Activated naive CD4-positive, alpha-beta T cell treated with anti-CD3 and anti-CD28 coated beads, Interleukin-2, amount 50 U/mL, for 16 hours (primary cell): ENCODE data around the gene CTDSPL.
A peak's percentile ranks its signal among the peaks of the same experiment; 100 is the strongest.
"Not testable (repeated sequence)": the region's sequence is repeated elsewhere in the genome, so short reads cannot be mapped to it uniquely, and the experiment has no call there.

Experiments used
- DNase-seq: peaks from one replicate; pipeline ENCODE4 v3.0.0-alpha.2; 2020

The CTDSPL gene

DNA sequence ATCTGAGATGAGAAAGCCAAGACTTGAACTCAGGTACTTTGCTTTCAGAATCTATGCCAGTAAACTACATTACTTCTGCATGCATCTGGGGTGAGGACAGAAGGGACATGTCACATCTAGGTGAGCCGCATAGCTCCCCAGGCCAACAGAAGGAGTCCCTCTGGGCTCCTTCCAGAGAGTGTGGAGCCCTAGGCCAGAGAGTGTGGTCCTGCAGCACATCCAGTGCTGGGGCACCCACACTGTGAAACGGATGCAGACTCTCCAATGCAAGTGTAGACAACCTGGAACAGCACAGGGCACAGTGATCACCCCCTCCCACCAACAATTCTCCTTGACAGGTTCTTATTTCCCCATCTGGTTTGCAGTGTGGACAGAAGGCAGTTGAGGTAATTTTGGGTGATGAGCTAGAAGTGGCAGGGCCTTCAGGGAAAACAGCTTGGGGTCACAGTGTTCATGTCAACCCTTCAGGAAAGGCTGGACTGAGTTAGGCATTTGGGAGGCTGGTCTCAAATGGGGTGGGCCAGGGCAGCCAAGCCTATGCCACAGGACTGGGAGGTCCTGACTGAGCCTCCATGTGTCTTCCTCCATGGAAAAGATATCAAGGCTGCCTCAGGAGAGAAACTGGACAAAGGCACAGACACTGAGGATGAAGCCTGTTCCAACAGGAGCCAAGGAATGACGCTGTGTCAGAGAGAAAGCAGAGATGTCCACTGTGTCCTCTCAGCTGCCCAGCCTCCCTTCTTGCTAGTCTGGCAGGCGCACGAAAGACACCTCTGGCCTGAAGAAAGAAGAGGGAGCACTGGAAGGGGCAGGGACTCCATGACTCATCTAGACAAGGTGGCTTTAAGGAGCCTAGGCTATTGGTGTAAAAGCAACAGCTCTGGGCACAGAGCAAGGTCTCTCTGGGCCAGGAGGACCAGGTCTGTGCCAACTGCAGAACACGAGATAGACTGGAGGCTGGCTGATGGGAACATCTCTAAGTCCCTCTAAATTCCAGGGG, 166.1 kb downstream of the CTDSPL start:
- DNase-seq = no peak

DNA sequence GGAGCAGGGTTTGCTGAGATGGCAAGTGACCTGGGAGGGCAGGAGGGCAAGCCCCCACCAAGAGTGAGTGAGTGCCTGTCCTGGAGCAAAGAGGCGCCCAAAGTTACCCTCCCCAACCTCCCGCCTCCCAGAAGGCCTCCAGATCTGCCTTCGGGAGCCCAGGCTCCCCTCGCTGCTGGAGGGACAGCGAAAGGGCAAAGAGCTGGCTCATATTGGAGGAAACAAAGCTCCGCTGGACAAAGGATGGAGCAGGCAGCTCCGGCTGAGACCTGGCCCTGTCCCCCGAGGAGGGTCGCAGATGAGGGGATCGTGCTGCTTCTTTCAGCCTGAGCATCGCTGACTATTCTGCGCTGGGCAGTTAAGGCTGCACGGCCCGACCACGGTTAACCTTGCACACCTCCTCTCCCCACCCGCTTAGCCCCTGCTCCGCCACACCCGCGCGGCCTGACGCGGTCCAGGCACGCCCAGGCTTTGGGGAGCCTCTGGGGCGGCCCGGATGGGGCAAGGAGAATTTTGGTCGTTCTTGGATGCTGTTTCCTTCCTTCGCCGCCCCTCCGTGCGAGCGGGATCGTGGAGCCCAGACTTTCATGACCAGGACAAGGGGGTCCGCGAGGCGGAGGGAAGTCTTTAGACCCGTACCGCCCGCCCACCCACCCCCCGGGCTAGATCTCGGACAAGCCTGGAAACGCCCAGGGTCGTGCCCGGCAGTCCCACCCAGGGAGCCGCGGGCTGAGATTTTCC, 167.1 kb downstream of the CTDSPL start:
- no peak for DNase-seq

DNA sequence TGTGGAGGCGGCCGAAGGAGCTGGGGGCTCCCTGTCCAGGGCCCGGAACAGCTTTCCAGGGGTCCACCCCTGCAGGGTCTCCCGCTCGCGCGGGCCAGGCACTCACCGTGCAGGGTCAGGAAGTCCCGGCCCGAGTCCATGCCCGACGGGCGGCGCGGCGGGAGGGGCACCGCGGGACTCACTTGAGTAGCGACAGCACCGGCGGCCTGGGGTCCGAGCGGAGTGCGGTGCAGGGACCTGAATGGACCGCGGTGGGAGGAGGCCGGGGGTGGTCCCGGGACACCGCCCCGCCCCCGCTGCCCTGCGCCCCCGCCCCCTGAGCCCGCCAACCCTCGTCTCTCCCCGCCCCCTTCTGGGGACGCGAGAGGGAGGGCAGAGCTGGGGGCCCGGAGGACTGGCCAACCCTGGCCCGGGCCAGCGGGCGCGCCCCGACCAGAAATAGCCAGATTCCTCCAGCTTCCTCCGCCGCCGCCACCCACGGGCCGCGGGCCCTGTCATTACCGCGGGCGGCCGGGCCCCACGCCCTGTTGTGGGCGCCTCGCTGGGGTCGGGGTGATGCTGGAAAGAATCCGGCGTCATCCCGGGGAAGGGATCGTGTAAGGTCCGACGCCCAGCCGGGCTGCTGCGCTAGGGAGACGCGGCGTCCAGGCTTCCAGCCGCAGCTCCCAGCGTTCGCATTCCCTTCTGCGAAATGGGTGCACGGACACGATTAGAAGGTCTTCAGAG, 167.9 kb downstream of the CTDSPL start, which contains the start of gene PLCD1:
Gene PLCD1 (minus strand): TSS at position 243 of the 726 bp plus-strand sequence. CDS start 103 bp downstream, at position 140.
- peak; percentile 25 for DNase-seq

DNA sequence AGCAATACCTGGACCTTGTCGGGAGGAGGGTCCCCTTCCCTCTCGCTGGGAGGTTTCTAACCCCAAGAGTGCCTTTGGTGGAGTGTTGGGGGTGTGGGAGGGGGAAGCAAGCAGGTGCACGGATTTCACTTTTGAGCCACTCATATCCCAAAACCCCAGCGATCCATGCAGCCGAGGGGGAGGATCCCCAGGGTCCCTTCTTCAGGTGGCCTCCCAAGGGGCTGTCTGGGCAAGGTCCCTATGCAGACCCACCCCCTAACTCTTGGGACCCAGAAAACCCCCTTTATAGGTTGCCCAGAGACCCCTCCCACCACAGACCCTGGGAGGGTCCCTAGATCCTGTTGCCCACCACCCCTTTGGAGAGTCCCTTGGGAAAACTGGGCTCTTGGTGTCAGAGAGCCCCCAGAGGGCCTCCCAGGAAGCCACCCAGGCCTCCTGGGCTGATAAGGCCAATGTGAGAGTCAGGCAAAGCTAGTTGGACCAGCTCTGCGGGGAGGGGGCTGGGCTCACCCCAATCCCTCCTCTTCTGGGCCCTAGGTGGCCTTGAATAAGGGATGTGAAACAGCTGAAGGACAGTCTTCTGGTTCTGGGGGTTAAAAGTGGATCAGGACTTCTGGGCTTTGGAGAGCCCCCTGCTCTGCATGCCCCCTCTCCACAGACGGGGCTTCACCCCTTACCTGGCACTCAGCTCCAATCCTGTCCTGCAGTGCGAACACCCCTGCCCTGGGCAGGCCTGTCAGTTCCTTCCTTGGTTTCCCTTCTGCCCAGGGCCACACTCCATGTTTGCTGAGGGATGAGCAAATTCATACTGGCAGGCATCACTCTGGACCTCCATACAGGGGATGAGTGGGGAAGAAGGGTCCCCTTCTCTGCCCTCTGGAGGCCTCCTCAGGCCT, 168.7 kb downstream of the CTDSPL start:
- DNase-seq = no peak

DNA sequence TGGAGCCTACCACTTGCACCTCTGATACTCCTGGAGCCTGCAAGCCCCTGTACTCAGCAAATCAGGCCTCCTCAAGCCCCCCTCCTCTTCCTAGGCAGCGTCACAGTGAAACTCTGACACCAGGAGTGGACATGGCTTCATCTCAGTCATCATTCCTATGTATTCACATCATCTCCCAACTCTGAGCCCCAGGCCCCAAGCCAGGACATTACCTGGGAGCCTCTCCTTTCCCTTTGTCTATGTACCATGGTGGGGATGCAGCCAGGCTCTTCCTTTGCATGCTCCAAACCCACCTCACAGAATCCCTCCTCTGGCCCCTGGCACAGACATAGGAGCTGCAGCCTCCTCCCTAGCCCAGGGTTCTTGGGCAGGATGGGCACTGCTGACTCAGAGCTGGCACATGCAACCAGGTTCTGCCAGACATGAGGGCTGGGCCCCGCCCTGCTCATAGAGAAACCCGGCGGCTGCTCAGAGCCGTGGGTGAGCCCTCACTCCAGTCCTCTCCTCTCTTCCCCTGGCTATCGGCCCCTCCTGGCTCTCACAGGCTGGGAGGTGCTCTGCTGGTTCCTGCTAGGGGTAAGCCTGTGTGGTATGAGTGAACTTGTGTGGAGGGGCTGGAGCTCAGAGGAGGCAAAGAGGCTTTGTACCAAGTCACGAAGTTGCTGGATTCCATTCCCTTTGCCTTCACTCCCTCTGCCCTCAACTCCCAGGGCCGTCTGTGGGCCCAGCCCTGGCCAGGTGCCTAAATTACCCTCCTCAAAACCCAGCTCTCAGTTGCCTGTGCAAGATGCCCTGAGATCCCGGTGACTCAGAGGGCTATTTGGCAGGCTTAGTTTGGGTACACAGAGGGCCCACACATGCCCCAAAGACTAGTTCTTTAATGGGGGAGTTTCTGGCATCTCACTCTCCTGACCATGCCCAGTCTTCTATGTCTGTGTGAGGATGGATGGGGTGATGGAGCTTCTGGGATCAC, 169.6 kb downstream of the CTDSPL start:
- peak; percentile 34 for DNase-seq

DNA sequence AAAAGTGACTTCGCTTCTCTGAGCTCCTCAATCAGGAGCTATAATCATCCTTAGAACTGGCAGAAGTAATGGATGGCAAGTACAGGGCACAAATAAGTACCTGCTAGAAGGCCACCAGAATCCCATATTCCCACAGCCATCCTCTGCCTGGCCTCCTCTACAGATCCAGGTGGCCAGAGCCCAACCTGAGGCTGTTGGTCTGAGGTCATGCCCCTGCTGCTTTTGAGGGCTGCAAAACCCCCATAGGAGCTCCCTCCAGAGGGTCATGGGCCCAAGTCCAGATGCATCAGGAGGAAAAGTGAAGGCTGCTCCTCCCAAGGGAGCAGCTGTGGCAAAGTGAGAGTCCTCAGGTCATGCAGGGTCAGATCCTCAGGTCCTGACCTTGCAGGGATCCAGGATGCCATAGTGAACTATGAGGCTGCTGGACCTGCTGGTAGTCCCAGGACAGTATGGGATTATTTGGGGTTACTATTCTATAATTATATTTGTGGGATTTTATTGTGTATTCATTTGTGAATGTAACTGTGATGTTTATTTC, 170.7 kb downstream of the CTDSPL start:
- DNase-seq = no peak

DNA sequence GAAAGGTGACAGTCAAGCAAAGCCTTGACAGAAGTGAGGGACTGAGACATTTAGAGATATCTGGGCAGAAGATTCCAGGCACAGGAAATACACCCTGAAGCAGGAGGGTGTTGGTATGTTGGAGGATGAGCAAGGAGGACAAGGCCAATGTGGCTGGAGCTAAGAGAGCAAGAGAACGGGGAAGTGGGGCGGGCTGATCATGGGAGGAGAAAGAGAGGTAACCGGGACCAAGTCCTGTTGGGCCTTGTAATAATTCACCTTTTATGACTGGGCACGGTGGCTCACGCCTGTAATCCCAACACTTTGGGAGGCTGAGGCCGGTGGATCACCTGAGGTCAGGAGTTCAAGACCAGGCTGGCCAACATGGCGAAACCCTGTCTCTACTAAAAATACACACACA, 171.9 kb downstream of the CTDSPL start:
- not testable (repeated sequence) for DNase-seq
